Activated naive CD4-positive, alpha-beta T cell treated with anti-CD3 and anti-CD28 coated beads for 36 hours (primary cell): ENCODE data around the gene NFYA. TPM values are rescaled to one million over a fixed set of nuclear protein-coding genes. Genes with fewer than 3 reads are reported as not detected.

Experiments used
- CTCF ChIA-PET: fragments of 350-600 bp; sonication (Branson Sonifier 250); formaldehyde crosslinking; loops from one replicate; lab custom pipeline; 2021; ENCODE audit warnings: antibody characterized with exemption; lab: Charles Lee
- DNase-seq: peaks from one replicate; pipeline ENCODE4 v3.0.0-alpha.2; 2020
- H3K27ac Mint-ChIP-seq: one replicate; pipeline ENCODE4 v1.8.0; 2021; ENCODE audit warnings: mild to moderate bottlenecking, mixed read lengths
- H3K27me3 Mint-ChIP-seq: one replicate; pipeline ENCODE4 v1.8.0; 2021; ENCODE audit warnings: low read depth, mixed read lengths
- H3K36me3 Mint-ChIP-seq: one replicate; pipeline ENCODE4 v1.8.0; 2021; ENCODE audit warnings: low read depth, mixed read lengths
- H3K4me1 Mint-ChIP-seq: one replicate; pipeline ENCODE4 v1.8.0; 2021; ENCODE audit warnings: low read depth, mixed read lengths
- H3K4me3 Mint-ChIP-seq: one replicate; pipeline ENCODE4 v1.8.0; 2021; ENCODE audit warnings: mild to moderate bottlenecking, moderate library complexity, mixed read lengths
- H3K9me3 Mint-ChIP-seq: one replicate; pipeline ENCODE4 v1.8.0; 2021; ENCODE audit warnings: mixed read lengths
- intact Hi-C: fragments of 100-400 bp; cut with micrococcal nuclease; formaldehyde crosslinking; loops from one replicate; pipeline ENCODE4 v1.15.1; 2023
- total RNA-seq, 2 experiments: library from RNA; stranded (reverse); gene quantifications; one replicate each; pipeline ENCODE4 v1.2.3, GENCODE V29; 2021

The NFYA gene
- total RNA-seq, 2 experiments from 2014 or later, result 38.0 to 38.7 TPM

- CTCF ChIA-PET, result interaction anchor here (0.7 to 2.4 kb wide), 8 partner anchors 8 to 243 kb away, joined by 3 to 9 read pairs (median 6); no protein-coding TSS in a partner anchor
Observed at GRCh38 chr6:41075651-41076626, 3.2 kb downstream of the NFYA start.

GRCh38 chr6:41077536-41077935 lies 4.8 kb downstream of the NFYA start:
- H3K4me1 Mint-ChIP-seq, result peaks cover 64% of the 10 kb centered on the region
- no peak overlapping the region for H3K4me3 Mint-ChIP-seq
- CTCF ChIA-PET, result interaction anchor here (0.6 to 2.3 kb wide), 3 partner anchors 9 to 50 kb away, joined by 3 to 9 read pairs (median 3); no protein-coding TSS in a partner anchor
- intact Hi-C loops, result loop anchor here (2.0 to 10.0 kb wide), 2 partner anchors 25 to 607 kb away; no protein-coding TSS in a partner anchor
- peaks cover 32% of the 10 kb centered on the region for H3K36me3 Mint-ChIP-seq
- H3K9me3 Mint-ChIP-seq, result no peaks in the 10 kb centered on the region
- no peak overlapping the region for H3K27ac Mint-ChIP-seq
- no peak for DNase-seq
- H3K27me3 Mint-ChIP-seq, result no peaks in the 10 kb centered on the region

More at GRCh38 chr6:41075651-41076626, 3.2 kb downstream of the NFYA start:
- H3K4me1 Mint-ChIP-seq, result peaks cover 59% of the 10 kb centered on the region
- no peaks in the 10 kb centered on the region for H3K9me3 Mint-ChIP-seq
- no peaks in the 10 kb centered on the region for H3K27me3 Mint-ChIP-seq
- peak overlapping the region; percentile 64 for H3K27ac Mint-ChIP-seq
- intact Hi-C loops, result loop anchor here (2.0 to 10.0 kb wide), 2 partner anchors 27 to 609 kb away; no protein-coding TSS in a partner anchor
- DNase-seq, result no peak
- H3K36me3 Mint-ChIP-seq, result peaks cover 28% of the 10 kb centered on the region
- H3K4me3 Mint-ChIP-seq, result peak overlapping the region; percentile 93

GRCh38 chr6:41078101-41078500 lies 5.3 kb downstream of the NFYA start:
- peaks cover 64% of the 10 kb centered on the region for H3K4me1 Mint-ChIP-seq
- no peak overlapping the region for H3K4me3 Mint-ChIP-seq
- no peak for DNase-seq
- peak overlapping the region; percentile 57 for H3K27ac Mint-ChIP-seq
- H3K36me3 Mint-ChIP-seq, result peaks cover 34% of the 10 kb centered on the region
- intact Hi-C loops, result loop anchor here (10.0 kb wide), 1 partner anchor 607 kb away; no protein-coding TSS in a partner anchor
- CTCF ChIA-PET, result interaction anchor here (1.0 to 2.3 kb wide), 3 partner anchors 10 to 104 kb away, joined by 3 to 9 read pairs (median 3); no protein-coding TSS in a partner anchor
- H3K9me3 Mint-ChIP-seq, result no peaks in the 10 kb centered on the region
- no peaks in the 10 kb centered on the region for H3K27me3 Mint-ChIP-seq

- H3K4me1 Mint-ChIP-seq, result peaks cover 67% of the 10 kb centered on the region
- CTCF ChIA-PET, result interaction anchor here (1.3 to 1.5 kb wide), 2 partner anchors 14 to 103 kb away, joined by 3 read pairs; no protein-coding TSS in a partner anchor
- peaks cover 36% of the 10 kb centered on the region for H3K36me3 Mint-ChIP-seq
- peak overlapping the region; percentile 70 for H3K27ac Mint-ChIP-seq
- H3K4me3 Mint-ChIP-seq, result no peak overlapping the region
- intact Hi-C loops, result loop anchor here (10.0 kb wide), 1 partner anchor 606 kb away; no protein-coding TSS in a partner anchor
- H3K9me3 Mint-ChIP-seq, result no peaks in the 10 kb centered on the region
- no peaks in the 10 kb centered on the region for H3K27me3 Mint-ChIP-seq
- no peak for DNase-seq
Observed at GRCh38 chr6:41079080-41079479, 6.3 kb downstream of the NFYA start.

GRCh38 chr6:41080621-41081020 lies 7.8 kb downstream of the NFYA start:
- Mint-ChIP-seq H3K27ac (peak overlapping the region; percentile 73), H3K27me3 (no peaks in the 10 kb centered on the region), H3K4me3 (peak overlapping the region; percentile 52), H3K4me1 (peaks cover 54% of the 10 kb centered on the region), H3K9me3 (no peaks in the 10 kb centered on the region), H3K36me3 (peaks cover 39% of the 10 kb centered on the region)
- CTCF ChIA-PET, result interaction anchor here (0.7 to 1.4 kb wide), 4 partner anchors 12 to 239 kb away, joined by 3 to 4 read pairs (median 3); no protein-coding TSS in a partner anchor
- DNase-seq, result peak; percentile 27
- intact Hi-C loops, result no loop called here

- intact Hi-C loops, result no loop called here
- peaks cover 37% of the 10 kb centered on the region for H3K4me1 Mint-ChIP-seq
- H3K27ac Mint-ChIP-seq, result no peak overlapping the region
- no peaks in the 10 kb centered on the region for H3K27me3 Mint-ChIP-seq
- no peaks in the 10 kb centered on the region for H3K9me3 Mint-ChIP-seq
- CTCF ChIA-PET, result interaction anchor here (0.6 to 1.3 kb wide), 2 partner anchors 10 to 100 kb away, joined by 3 to 4 read pairs; no protein-coding TSS in a partner anchor
- no peak for DNase-seq
- no peak overlapping the region for H3K4me3 Mint-ChIP-seq
- H3K36me3 Mint-ChIP-seq, result peaks cover 40% of the 10 kb centered on the region
Observed at GRCh38 chr6:41083072-41083471, 10.3 kb downstream of the NFYA start.

GRCh38 chr6:41085182-41085581 lies 12.4 kb downstream of the NFYA start:
- intact Hi-C loops, result no loop called here
- Mint-ChIP-seq H3K27ac (no peak overlapping the region), H3K27me3 (no peaks in the 10 kb centered on the region), H3K4me1 (peaks cover 22% of the 10 kb centered on the region), H3K4me3 (no peak overlapping the region), H3K9me3 (no peaks in the 10 kb centered on the region), H3K36me3 (peaks cover 39% of the 10 kb centered on the region)
- CTCF ChIA-PET, result no interaction called here
- no peak for DNase-seq

GRCh38 chr6:41088451-41088850 lies 15.7 kb downstream of the NFYA start:
- H3K4me1 Mint-ChIP-seq, result peaks cover 5% of the 10 kb centered on the region
- H3K9me3 Mint-ChIP-seq, result no peaks in the 10 kb centered on the region
- no peak overlapping the region for H3K4me3 Mint-ChIP-seq
- DNase-seq, result no peak
- intact Hi-C loops, result no loop called here
- CTCF ChIA-PET, result no interaction called here
- no peak overlapping the region for H3K27ac Mint-ChIP-seq
- H3K27me3 Mint-ChIP-seq, result no peaks in the 10 kb centered on the region
- H3K36me3 Mint-ChIP-seq, result peaks cover 42% of the 10 kb centered on the region

- H3K27ac Mint-ChIP-seq, result no peak overlapping the region
- DNase-seq, result no peak
- no peak overlapping the region for H3K4me3 Mint-ChIP-seq
- no peaks in the 10 kb centered on the region for H3K27me3 Mint-ChIP-seq
- peaks cover 39% of the 10 kb centered on the region for H3K36me3 Mint-ChIP-seq
- no peaks in the 10 kb centered on the region for H3K4me1 Mint-ChIP-seq
- CTCF ChIA-PET, result interaction anchor here (0.6 to 1.8 kb wide), 5 partner anchors 9 to 219 kb away, joined by 3 to 13 read pairs (median 3); no protein-coding TSS in a partner anchor
- intact Hi-C loops, result no loop called here
- H3K9me3 Mint-ChIP-seq, result no peaks in the 10 kb centered on the region
Observed at GRCh38 chr6:41090841-41091761, 18.3 kb downstream of the NFYA start.

GRCh38 chr6:41092421-41093140 lies 19.8 kb downstream of the NFYA start:
- CTCF ChIA-PET, result interaction anchor here (0.9 to 2.5 kb wide), 6 partner anchors 9 to 227 kb away, joined by 3 to 13 read pairs (median 6); no protein-coding TSS in a partner anchor
- DNase-seq, result no peak
- no peaks in the 10 kb centered on the region for H3K27me3 Mint-ChIP-seq
- H3K4me1 Mint-ChIP-seq, result no peaks in the 10 kb centered on the region
- intact Hi-C loops, result loop anchor here (1.0 to 2.0 kb wide), 2 partner anchors 90 to 226 kb away; no protein-coding TSS in a partner anchor
- no peaks in the 10 kb centered on the region for H3K9me3 Mint-ChIP-seq
- H3K36me3 Mint-ChIP-seq, result peaks cover 52% of the 10 kb centered on the region
- H3K27ac Mint-ChIP-seq, result no peak overlapping the region
- H3K4me3 Mint-ChIP-seq, result no peak overlapping the region

GRCh38 chr6:41093729-41094128 lies 21.0 kb downstream of the NFYA start:
- Mint-ChIP-seq H3K4me3 (no peak overlapping the region), H3K9me3 (no peaks in the 10 kb centered on the region), H3K27ac (no peak overlapping the region), H3K4me1 (peaks cover 2% of the 10 kb centered on the region), H3K36me3 (peaks cover 59% of the 10 kb centered on the region), H3K27me3 (no peaks in the 10 kb centered on the region)
- CTCF ChIA-PET, result interaction anchor here (0.6 to 2.5 kb wide), 3 partner anchors 89 to 787 kb away, joined by 4 to 12 read pairs (median 6); no protein-coding TSS in a partner anchor
- intact Hi-C loops, result loop anchor here (2.0 kb wide), 1 partner anchor 225 kb away; no protein-coding TSS in a partner anchor
- DNase-seq, result no peak
